Measurements from ENCODE around the gene MAPK12. TPM values are rescaled to one million over a fixed set of nuclear protein-coding genes. Genes with fewer than 3 reads are reported as not detected.

The MAPK12 gene
- polyA plus RNA-seq (2013, experiment 1 of 2), result 12.3 TPM
- polyA plus RNA-seq (2013, experiment 2 of 2), result 11.7 TPM

DNA sequence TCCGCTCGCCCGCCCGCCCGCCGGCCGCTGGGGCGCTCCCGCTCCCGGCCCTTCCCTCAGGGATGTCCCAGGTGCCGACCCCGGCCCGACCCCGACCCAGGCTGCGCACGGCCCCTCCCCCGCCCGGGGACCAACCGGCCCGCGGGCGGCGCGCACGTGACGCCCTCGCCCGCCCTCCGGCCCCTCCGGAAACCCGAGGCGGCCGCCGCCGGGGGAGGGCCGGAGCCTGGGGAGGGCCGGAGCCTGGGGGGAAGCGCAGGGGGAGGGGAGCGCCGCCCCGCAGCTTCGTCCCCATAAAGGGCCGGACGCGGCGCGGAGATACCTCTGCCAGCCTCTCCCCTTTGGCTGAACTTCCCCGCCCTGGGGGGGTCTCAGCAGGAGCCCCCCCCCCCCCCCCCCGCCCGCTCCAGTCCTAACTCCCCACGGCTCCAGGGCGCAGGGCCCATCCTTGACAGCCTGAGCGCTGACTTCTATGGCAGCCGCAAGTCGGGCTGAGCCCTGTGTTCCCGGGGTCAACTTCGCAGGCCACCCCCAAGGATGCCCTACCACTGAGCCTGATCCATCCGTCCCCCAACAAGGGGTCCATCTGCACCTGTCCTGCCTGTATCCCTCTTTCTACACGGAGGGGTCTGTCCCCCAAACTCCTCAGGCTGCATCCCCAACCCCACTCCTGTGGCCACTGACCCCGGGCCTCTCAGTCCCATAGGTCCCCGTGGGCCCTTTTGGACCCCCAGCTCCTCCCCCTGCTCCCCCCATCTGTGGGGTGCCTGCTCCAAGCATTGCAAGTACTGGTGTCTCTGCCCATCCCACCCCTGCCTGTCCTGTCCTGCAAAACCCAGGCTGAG, at the start of gene MAPK12:
Gene MAPK12 (minus strand): TSS at position 69 of the 845 bp plus-strand sequence. CDS start 174 bp downstream, outside the sequence.
- no peaks in the 10 kb centered on the region for H3K4me1 ChIP-seq (ENCODE audit: insufficient read depth, low read length)
- no peak within 1 kb of the TSS for H3K27ac ChIP-seq (ENCODE audit: low read depth, low read length)
- no peaks in the 10 kb centered on the region for H3K36me3 ChIP-seq (ENCODE audit: insufficient read depth, low read length)
- no peaks in the 10 kb centered on the region for H3K9me3 ChIP-seq (ENCODE audit: insufficient read depth, low read depth, low read length)
- peak within 1 kb of the TSS; percentile 55; the same call in 1 of the 2 replicates for H3K9ac ChIP-seq (ENCODE audit: low read depth, low read length)
- peak within 1 kb of the TSS; percentile 60 for H3K4me3 ChIP-seq (ENCODE audit: low read length)
- 4% methylated on average over 61 of the region's 61 CpGs for WGBS
- peaks cover 44% of the 10 kb centered on the region for H3K27me3 ChIP-seq (ENCODE audit: insufficient read depth, low read length)

DNA sequence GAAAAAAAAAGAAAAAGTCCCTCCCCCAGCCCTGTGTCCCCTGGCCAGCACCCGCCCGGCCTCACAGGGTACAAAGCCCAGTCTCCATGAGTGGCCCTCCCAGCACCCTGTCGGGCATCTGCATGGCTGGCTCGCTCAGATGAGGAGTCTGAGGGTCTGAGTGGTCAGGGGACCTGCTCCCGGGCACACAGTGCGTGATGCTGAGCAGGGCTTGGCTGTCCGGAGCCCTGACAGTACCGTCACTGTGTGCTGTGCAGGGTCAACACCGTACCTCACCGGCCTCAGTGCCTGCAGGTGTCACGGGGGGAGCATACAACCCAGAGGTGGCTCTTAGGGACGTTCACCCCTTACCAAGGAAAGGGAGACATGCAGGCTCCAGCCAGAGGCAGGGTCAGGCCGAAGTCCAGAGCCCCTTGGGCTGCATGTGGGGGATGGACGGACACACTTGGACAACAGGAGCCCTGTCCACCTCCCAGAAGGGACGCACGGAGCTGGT, 49.5 kb upstream of the MAPK12 start:
- peaks cover 11% of the 10 kb centered on the region for H3K4me1 ChIP-seq (ENCODE audit: insufficient read depth, low read length)
- H3K27me3 ChIP-seq (ENCODE audit: insufficient read depth, low read length), result peaks cover 7% of the 10 kb centered on the region; the same call in 1 of the 2 replicates
- 91% methylated on average over 16 of the region's 16 CpGs for WGBS
- H3K4me3 ChIP-seq (ENCODE audit: low read length), result no peak overlapping the region
- H3K36me3 ChIP-seq (ENCODE audit: insufficient read depth, low read length), result no peaks in the 10 kb centered on the region
- no peak overlapping the region for H3K9ac ChIP-seq (ENCODE audit: low read depth, low read length)
- H3K27ac ChIP-seq (ENCODE audit: low read depth, low read length), result no peak overlapping the region
- H3K9me3 ChIP-seq (ENCODE audit: insufficient read depth, low read depth, low read length), result no peaks in the 10 kb centered on the region

DNA sequence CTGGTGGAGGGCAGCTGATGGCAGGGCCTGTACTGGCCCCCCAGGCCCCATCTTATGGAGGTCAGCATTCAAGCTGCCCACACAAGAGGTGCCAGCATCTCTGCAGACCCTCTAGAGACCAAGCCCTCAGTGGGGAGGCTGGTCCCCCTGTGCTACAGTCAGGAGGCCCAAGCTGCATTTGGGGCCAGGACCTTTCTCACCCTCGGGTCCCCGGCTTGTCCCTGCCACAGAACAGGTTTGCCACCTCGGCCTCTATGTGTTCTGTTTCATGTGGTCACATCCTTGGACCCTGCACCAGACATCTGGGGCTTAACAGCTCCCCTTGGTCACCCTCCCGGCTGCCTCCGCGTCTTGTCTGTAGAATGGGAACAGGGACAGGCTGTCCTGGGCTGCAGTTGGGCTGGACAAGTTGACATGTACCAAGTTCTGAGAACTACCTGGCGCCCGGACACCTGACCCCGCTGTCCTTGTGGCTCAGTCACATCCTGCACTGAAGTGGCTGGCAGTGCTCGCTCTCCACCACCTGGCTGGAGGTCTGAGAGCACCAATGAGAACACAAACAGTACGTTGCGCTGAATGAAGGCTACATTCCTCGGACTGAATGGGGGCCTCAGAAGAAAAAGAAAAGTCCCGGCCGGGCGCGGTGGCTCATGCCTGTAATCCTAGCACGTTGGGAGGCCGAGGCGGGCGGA, 48.7 kb upstream of the MAPK12 start:
- no peak overlapping the region for H3K27ac ChIP-seq (ENCODE audit: low read depth, low read length)
- H3K27me3 ChIP-seq (ENCODE audit: insufficient read depth, low read length), result peaks cover 7% of the 10 kb centered on the region; the same call in 1 of the 2 replicates
- H3K36me3 ChIP-seq (ENCODE audit: insufficient read depth, low read length), result no peaks in the 10 kb centered on the region
- H3K4me3 ChIP-seq (ENCODE audit: low read length), result no peak overlapping the region
- H3K4me1 ChIP-seq (ENCODE audit: insufficient read depth, low read length), result peaks cover 15% of the 10 kb centered on the region
- H3K9me3 ChIP-seq (ENCODE audit: insufficient read depth, low read depth, low read length), result no peaks in the 10 kb centered on the region
- no peak overlapping the region for H3K9ac ChIP-seq (ENCODE audit: low read depth, low read length)
- WGBS, result 90% methylated on average over 18 of the region's 21 CpGs

DNA sequence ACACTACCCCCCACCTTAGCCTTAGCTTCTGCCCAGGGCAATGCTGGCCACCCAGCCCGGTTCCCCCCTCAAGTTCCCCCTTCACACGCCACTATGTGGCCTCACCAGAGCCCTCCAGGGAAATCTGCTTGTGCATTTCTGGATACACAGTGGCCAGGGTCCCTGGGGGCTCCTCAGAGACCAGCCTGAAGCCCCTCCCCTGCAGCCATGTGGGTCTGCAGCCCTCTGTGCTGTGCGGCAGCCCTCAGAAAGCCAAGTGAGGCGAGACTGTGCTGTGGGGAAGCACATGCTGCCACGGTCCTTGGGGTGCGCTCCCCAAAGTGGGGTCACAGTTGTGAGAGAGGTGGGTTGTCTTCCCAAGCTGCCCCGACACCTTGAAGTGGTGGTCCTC, 48.1 kb upstream of the MAPK12 start:
- Histone ChIP-seq H3K27me3 (ENCODE audit: insufficient read depth, low read length) (peaks cover 7% of the 10 kb centered on the region; the same call in 1 of the 2 replicates), H3K9me3 (ENCODE audit: insufficient read depth, low read depth, low read length) (no peaks in the 10 kb centered on the region), H3K36me3 (ENCODE audit: insufficient read depth, low read length) (no peaks in the 10 kb centered on the region), H3K9ac (ENCODE audit: low read depth, low read length) (no peak overlapping the region), H3K4me3 (ENCODE audit: low read length) (no peak overlapping the region), H3K27ac (ENCODE audit: low read depth, low read length) (no peak overlapping the region), H3K4me1 (ENCODE audit: insufficient read depth, low read length) (peaks cover 15% of the 10 kb centered on the region)
- 77% methylated on average over 7 of the region's 7 CpGs for WGBS

DNA sequence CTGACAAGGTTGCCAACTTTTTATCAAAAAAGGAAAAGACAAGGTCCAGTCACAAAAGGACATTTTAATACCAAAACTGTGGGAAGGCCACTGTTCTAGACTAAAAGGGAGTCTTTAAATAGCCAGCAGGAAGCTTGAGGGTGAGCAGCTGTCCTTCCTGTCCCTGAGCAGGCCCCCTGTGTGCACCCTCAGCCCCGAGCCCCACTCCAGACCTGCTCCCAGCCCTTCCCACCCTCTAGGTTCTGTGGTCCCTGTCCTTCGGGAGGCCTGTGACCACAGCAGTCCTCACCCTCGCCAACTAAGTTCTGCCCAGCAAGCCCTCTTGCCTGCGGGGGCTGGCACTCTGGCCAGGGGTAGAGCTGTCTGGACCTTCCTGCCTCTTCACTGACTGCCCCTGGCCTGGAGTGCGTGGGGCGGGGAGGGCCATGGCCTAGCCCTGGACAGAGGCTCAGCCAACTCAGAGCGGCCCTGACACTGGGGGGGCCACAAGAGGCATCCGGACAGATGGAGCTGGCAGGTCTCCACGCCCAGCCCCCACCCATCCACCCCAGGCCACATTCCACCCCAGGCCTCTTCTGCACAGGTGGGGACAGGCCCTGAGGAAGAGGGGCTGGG, 47.6 kb upstream of the MAPK12 start:
- Histone ChIP-seq H3K4me1 (ENCODE audit: insufficient read depth, low read length) (peaks cover 15% of the 10 kb centered on the region; the same call in 1 of the 2 replicates), H3K9me3 (ENCODE audit: insufficient read depth, low read depth, low read length) (no peaks in the 10 kb centered on the region), H3K4me3 (ENCODE audit: low read length) (no peak overlapping the region), H3K27ac (ENCODE audit: low read depth, low read length) (0 out of 2 replicates have a peak overlapping the region, but pooled peaks have one; percentile 8), H3K9ac (ENCODE audit: low read depth, low read length) (no peak overlapping the region), H3K36me3 (ENCODE audit: insufficient read depth, low read length) (no peaks in the 10 kb centered on the region), H3K27me3 (ENCODE audit: insufficient read depth, low read length) (peaks cover 7% of the 10 kb centered on the region; the same call in 1 of the 2 replicates)
- 81% methylated on average over 9 of the region's 9 CpGs for WGBS

DNA sequence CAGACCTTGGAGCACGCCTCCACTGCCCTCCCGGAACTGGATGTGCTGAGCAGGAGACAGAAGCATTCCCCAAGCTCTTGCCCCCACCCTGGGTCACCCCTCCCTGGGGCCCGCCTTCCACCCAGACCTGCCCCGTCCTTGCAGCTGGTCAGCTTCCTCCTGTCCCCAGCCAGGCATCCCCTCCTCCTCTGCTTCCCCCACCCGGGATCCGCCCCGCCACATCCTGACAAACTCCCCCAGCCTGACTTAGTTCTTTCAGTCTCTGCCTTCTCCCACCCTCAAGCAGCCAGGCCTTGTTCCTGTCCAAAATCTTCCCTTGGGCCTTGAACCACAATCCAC, 47.1 kb upstream of the MAPK12 start:
- H3K9me3 ChIP-seq (ENCODE audit: insufficient read depth, low read depth, low read length), result no peaks in the 10 kb centered on the region
- no peak overlapping the region for H3K27ac ChIP-seq (ENCODE audit: low read depth, low read length)
- no peak overlapping the region for H3K9ac ChIP-seq (ENCODE audit: low read depth, low read length)
- no peak overlapping the region for H3K4me3 ChIP-seq (ENCODE audit: low read length)
- 55% methylated on average over 7 of the region's 7 CpGs for WGBS
- H3K4me1 ChIP-seq (ENCODE audit: insufficient read depth, low read length), result peaks cover 18% of the 10 kb centered on the region; the same call in 1 of the 2 replicates
- H3K27me3 ChIP-seq (ENCODE audit: insufficient read depth, low read length), result peaks cover 7% of the 10 kb centered on the region; the same call in 1 of the 2 replicates
- no peaks in the 10 kb centered on the region for H3K36me3 ChIP-seq (ENCODE audit: insufficient read depth, low read length)

DNA sequence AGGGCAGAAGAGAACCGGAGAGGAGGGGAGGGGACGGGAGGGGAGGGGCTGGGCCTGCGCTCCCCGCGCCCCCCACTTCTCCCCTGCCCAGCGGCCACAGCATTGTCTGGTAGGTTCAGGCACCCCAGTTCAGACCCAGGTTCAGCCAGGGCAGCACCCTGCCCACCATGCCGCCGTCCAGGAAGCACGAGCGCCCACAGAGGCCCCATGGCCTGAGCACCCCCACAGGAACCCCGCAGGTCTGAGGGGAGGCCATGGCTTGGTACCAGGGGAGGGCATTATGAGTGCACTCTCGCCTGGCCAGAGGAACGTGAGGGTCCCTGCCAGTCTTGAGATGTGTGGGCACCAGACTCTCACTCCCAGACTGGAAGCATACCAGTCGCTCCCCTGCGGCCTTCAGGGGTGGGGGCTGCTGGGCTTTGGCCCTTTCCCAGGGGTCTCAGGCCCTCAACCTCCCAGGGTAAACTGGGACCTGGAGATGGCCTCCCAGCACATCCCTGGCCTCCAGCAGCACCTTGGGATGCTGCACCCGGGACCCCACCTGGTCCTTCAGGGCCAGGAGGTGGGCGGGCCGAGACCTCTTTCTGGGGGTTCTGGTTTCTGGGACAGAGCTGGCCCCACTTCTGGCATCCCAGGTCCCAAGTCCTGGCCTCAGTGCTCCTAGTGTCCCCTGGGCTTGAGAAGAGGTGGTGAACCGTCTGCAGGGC, 46.6 kb upstream of the MAPK12 start:
- H3K4me1 ChIP-seq (ENCODE audit: insufficient read depth, low read length), result peaks cover 20% of the 10 kb centered on the region; the same call in 1 of the 2 replicates
- no peak overlapping the region for H3K4me3 ChIP-seq (ENCODE audit: low read length)
- 78% methylated on average over 19 of the region's 19 CpGs for WGBS
- H3K9me3 ChIP-seq (ENCODE audit: insufficient read depth, low read depth, low read length), result no peaks in the 10 kb centered on the region
- H3K27me3 ChIP-seq (ENCODE audit: insufficient read depth, low read length), result peaks cover 7% of the 10 kb centered on the region; the same call in 1 of the 2 replicates
- H3K27ac ChIP-seq (ENCODE audit: low read depth, low read length), result no peak overlapping the region
- no peak overlapping the region for H3K9ac ChIP-seq (ENCODE audit: low read depth, low read length)
- H3K36me3 ChIP-seq (ENCODE audit: insufficient read depth, low read length), result no peaks in the 10 kb centered on the region

DNA sequence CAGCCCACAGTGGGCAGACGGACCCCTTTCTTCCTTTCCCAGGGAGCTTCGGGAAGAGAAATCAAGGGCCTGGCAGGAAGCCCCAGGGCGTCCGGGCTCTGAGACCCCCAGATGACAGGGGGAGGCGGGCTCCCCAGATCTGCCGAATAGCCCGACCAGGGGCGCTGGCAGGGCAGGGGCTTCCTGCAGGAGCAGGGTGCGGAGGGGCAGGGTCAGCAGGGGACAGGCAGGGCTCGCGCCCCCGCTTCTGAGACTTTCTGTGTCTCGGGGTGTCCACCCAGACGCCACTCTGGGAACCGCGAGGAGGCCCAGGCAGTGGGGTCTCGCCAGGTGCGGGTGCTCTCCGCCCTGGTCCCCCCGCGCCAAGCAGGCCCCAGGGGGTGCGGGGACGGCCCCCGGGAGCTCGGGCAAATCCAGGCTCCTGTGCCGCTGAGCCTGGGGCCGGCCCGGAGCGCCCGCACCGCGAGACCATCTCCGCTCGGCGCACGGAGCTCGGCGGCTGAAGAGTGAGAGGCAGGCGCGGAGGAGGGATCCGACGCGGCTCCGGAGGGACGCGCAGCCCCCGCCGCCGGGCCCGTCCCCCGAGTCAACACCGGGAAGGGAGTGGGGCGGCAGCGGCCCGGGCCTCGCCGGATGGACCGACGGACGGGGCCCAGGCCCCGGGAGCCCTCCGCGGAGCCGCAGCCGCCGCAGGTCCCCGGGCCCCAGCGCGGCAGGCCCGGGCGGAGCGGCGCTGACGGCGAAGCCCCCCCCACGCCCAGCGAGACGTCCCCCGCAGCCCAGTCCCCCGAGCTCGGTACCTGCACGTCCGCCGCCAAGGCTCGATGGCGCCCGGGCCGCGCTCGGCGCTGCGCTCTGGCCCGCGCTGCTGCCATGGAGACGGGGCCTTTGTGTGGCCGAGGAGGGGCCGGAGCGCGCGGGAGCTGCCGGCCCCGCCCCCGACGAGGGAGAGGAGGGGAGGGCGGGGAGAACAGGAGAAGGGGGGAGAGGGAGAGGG, 45.6 kb upstream of the MAPK12 start, which contains the start of gene PLXNB2:
Gene PLXNB2 (minus strand): TSS at position 894 of the 997 bp plus-strand sequence. CDS start 17,062 bp downstream, outside the sequence.
- 2% methylated on average over 102 of the region's 105 CpGs for WGBS

DNA sequence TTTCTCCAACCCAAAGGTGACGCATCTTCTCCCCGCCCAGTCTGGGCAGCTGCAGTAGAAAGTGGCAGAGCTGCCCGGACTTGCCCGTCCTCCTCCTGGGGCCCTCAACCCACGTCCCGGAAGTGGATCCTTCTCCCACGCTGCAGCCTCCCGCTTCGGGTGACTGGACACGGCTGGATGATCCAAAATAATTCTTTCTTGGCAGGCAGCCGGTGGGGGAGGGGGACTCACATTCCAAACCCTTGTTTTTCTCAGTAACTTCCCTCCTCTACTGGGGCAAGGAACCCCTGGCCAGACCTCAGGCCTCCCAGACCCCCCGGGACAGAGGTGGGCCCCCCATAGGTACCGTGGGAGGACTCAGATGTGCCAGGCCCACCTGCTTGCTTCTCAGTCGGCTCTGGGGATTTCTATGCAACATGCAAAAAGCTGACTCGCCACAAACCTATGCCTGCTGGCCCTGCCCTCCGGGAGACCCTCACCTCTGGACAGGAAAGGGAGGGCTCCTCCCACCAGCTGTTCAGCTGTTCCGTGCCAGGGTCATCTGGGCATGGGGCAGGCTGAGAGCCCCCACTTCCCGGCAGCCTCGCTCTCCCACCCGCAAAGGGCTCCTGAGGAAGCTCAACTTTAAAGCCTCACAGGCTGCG, 44.6 kb upstream of the MAPK12 start:
- Histone ChIP-seq H3K4me3 (ENCODE audit: low read length) (peak overlapping the region; percentile 74), H3K9me3 (ENCODE audit: insufficient read depth, low read depth, low read length) (no peaks in the 10 kb centered on the region), H3K9ac (ENCODE audit: low read depth, low read length) (peak overlapping the region; percentile 25; the same call in 1 of the 2 replicates), H3K27ac (ENCODE audit: low read depth, low read length) (no peak overlapping the region), H3K27me3 (ENCODE audit: insufficient read depth, low read length) (peaks cover 7% of the 10 kb centered on the region; the same call in 1 of the 2 replicates), H3K36me3 (ENCODE audit: insufficient read depth, low read length) (no peaks in the 10 kb centered on the region), H3K4me1 (ENCODE audit: insufficient read depth, low read length) (peaks cover 20% of the 10 kb centered on the region; the same call in 1 of the 2 replicates)
- WGBS, result 27% methylated on average over 21 of the region's 21 CpGs

More for the DNA sequence above, 45.6 kb upstream of the MAPK12 start, which contains the start of gene PLXNB2:
- Histone ChIP-seq H3K36me3 (ENCODE audit: insufficient read depth, low read length) (no peaks in the 10 kb centered on the region), H3K27ac (ENCODE audit: low read depth, low read length) (no peak within 1 kb of the TSS), H3K27me3 (ENCODE audit: insufficient read depth, low read length) (peaks cover 7% of the 10 kb centered on the region; the same call in 1 of the 2 replicates), H3K4me3 (ENCODE audit: low read length) (peak within 1 kb of the TSS; percentile 74), H3K4me1 (ENCODE audit: insufficient read depth, low read length) (peaks cover 20% of the 10 kb centered on the region; the same call in 1 of the 2 replicates), H3K9ac (ENCODE audit: low read depth, low read length) (peak within 1 kb of the TSS; percentile 78), H3K9me3 (ENCODE audit: insufficient read depth, low read depth, low read length) (no peaks in the 10 kb centered on the region)
